Gastrocnemius medialis (tissue), 4 donors: ENCODE measurements around the gene KCNIP3.

ENCODE experiments used
- CTCF ChIP-seq, 5 experiments: fragments of 450-650 bp in 3 of 5; fragments of 200-600 bp in 2 of 5; sonication (generic) in 2 of 5; IDR thresholded peaks in 4 of 5; conservative IDR thresholded peaks in 1 of 5; 1 replicate in 4 of 5; 2 replicates in 1 of 5; pipeline ENCODE4 v1.5.1; 2016 to 2019; ENCODE audit warnings: antibody characterized with exemption in 5 of 5, mild to moderate bottlenecking in 3 of 5, moderate library complexity in 3 of 5
- POLR2A ChIP-seq, 2 donors: fragments of 450-650 bp; IDR thresholded peaks; one replicate each; pipeline ENCODE4 v1.6.1; 2017; ENCODE audit warnings: antibody characterized with exemption in 2 of 2, mild to moderate bottlenecking in 2 of 2, moderate library complexity in 2 of 2

- TF ChIP-seq POLR2A (IDR thresholded peaks at IDR 0.05) (no peak), CTCF (IDR thresholded peaks at IDR 0.05 in 4 of 5, conservative IDR thresholded peaks at IDR 0.05 in 1 of 5) (no peak)
Measured at GRCh38 chr2:95266781-95267430, 30.2 kb upstream of the KCNIP3 start.
